GM12878 (cell line): ENCODE measurements around the gene CRYBB1. TPM values are rescaled to one million over a fixed set of nuclear protein-coding genes. Genes with fewer than 3 reads are reported as not detected.
A peak's percentile ranks its signal among the peaks of the same experiment; 100 is the strongest.

Experiments used
- CEBPB ChIP-seq, 2 experiments: fragments of 150-350 bp in 1 of 2; IDR thresholded peaks; 2 replicates each; pipeline ENCODE4 v1.6.1; 2012 to 2014; ENCODE audit warnings: low read depth in 2 of 2, low read length in 2 of 2, borderline replicate concordance in 1 of 2, inconsistent platforms in 1 of 2
- CHD2 ChIP-seq: IDR thresholded peaks from 2 replicates; pipeline ENCODE4 v1.6.1; 2011; ENCODE audit warnings: low read depth, low read length, improper control_type of control experiment, borderline replicate concordance
- FOXM1 ChIP-seq: IDR thresholded peaks from 2 replicates; pipeline ENCODE4 v1.6.1; 2012; ENCODE audit warnings: low read depth, mild to moderate bottlenecking, inconsistent platforms, low read length, moderate library complexity
- HDAC2 ChIP-seq: fragments of 200-600 bp; sonication (generic); IDR thresholded peaks from 2 replicates; pipeline ENCODE4 v1.6.1; 2017
- KLF5 ChIP-seq: fragments of 450-650 bp; IDR thresholded peaks from 2 replicates; pipeline ENCODE4 v1.6.1; 2014; ENCODE audit warnings: mild to moderate bottlenecking; ENCODE audit not compliant: partially characterized antibody
- POLR2AphosphoS2 ChIP-seq: IDR thresholded peaks from 2 replicates; pipeline ENCODE4 v1.6.1; 2011; ENCODE audit warnings: low read depth, mild to moderate bottlenecking, low read length, improper control_type of control experiment, moderate library complexity
- SMAD1 ChIP-seq: fragments of 450-650 bp; IDR thresholded peaks from 2 replicates; pipeline ENCODE4 v1.6.1; 2018; ENCODE audit warnings: mild to moderate bottlenecking, low read depth; ENCODE audit not compliant: partially characterized antibody
- SUPT20H ChIP-seq: IDR thresholded peaks from 2 replicates; pipeline ENCODE4 v1.6.1; 2011; ENCODE audit warnings: low read depth, mild to moderate bottlenecking, low read length, moderate library complexity, borderline replicate concordance; ENCODE audit not compliant: control insufficient read depth
- polyA plus RNA-seq, 11 experiments: library from polyadenylated mRNA; depleted of rRNA in 4 of 11; unstranded in 6 of 11; stranded (reverse) in 5 of 11; fragments of >200 nt; fragmentation: Nextera tagmentation in 4 of 11; fragmentation: Illumina TruSeq in 1 of 11; extraction: Ambion mirVana in 4 of 11; extraction: Trizol in 1 of 11; gene quantifications; 1 replicate in 1 of 11; 2 replicates in 10 of 11; pipeline versions ENCODE4 v1.2.1 to v1.2.3, GENCODE V29; 2011 to 2016; ENCODE audit warnings: inconsistent platforms in 2 of 11, missing spikeins in 2 of 11, low read depth in 1 of 11
- total RNA-seq, 4 experiments: library from RNA; depleted of rRNA in 3 of 4; stranded (reverse); fragments of >200 nt in 3 of 4; fragmentation: Illumina TruSeq in 1 of 4; extraction: Trizol in 1 of 4; gene quantifications; 2 replicates each; pipeline versions ENCODE4 v1.2.1 to v1.2.3, GENCODE V29; 2013 to 2021
- TF ChIP-seq, protein P1 (sequence below): fragments of 450-650 bp; formaldehyde crosslinking; IDR thresholded peaks from 2 replicates; pipeline ENCODE4 v1.4.0; 2022; ENCODE audit warnings: mild to moderate bottlenecking, moderate library complexity
- TF ChIP-seq, protein P2 (sequence below): fragments of 450-650 bp; conservative IDR thresholded peaks from 2 replicates; pipeline ENCODE4 v1.6.1; 2017; ENCODE audit warnings: mild to moderate bottlenecking, moderate library complexity
- TF ChIP-seq, protein P3 (sequence below): IDR thresholded peaks from 2 replicates; pipeline ENCODE4 v1.6.1; 2011; ENCODE audit warnings: low read depth, low read length, improper control_type of control experiment, borderline replicate concordance
- TF ChIP-seq, protein P4 (sequence below): fragments of 450-650 bp; IDR thresholded peaks from 2 replicates; pipeline ENCODE4 v1.6.1; 2017; ENCODE audit warnings: mild to moderate bottlenecking, moderate library complexity
- TF ChIP-seq, protein P5 (sequence below): fragments of 450-650 bp; IDR thresholded peaks from 2 replicates; pipeline ENCODE4 v1.6.1; 2017; ENCODE audit warnings: borderline replicate concordance

Gene CRYBB1
- total and polyA plus RNA-seq, 10 of the 15 experiments (the other 5 are each of a cell fraction or from before 2014, with no cell fraction given): 0.09 to 0.64 (median 0.23) TPM; not detected in 5

DNA sequence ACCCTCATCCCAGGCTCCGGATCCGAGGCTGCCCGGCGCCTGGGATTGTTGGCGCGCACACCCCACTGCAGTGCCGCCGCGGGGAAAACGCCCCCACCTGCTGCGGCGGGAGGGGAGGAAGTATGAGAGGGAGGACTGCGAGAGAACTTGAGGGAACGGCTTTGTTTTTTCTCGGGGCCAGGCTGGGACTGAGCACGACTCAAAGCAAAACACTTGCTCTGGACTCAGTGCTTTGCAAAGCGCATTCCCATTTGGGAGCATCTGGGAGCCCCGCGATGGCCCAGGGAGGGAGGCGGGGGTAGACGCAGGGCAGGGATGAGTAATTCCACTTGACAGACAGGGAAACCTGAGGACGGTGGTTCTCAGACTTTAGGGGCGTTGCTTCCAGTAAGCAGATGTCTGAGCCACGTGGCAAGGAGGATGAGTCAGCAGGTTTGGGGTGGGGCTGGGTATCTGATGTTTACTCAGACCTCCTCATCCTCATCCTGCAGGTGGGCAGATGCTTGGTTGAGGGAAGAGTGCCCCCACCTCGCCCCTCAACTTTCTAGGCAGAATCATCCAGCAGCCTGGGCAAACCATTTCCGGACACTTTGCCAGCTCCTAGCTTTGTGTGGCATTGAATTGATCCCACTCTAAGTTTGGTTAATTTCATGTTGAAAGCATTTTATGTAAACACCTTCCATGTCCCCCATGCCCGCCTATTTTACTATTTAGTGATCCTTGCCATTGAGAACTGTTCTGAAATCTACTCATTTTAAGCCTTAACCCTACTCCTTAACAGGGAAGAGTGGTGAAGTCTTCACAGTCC is 41.0 kb upstream of the CRYBB1 start (continued):
- TF ChIP-seq, protein P1, sequence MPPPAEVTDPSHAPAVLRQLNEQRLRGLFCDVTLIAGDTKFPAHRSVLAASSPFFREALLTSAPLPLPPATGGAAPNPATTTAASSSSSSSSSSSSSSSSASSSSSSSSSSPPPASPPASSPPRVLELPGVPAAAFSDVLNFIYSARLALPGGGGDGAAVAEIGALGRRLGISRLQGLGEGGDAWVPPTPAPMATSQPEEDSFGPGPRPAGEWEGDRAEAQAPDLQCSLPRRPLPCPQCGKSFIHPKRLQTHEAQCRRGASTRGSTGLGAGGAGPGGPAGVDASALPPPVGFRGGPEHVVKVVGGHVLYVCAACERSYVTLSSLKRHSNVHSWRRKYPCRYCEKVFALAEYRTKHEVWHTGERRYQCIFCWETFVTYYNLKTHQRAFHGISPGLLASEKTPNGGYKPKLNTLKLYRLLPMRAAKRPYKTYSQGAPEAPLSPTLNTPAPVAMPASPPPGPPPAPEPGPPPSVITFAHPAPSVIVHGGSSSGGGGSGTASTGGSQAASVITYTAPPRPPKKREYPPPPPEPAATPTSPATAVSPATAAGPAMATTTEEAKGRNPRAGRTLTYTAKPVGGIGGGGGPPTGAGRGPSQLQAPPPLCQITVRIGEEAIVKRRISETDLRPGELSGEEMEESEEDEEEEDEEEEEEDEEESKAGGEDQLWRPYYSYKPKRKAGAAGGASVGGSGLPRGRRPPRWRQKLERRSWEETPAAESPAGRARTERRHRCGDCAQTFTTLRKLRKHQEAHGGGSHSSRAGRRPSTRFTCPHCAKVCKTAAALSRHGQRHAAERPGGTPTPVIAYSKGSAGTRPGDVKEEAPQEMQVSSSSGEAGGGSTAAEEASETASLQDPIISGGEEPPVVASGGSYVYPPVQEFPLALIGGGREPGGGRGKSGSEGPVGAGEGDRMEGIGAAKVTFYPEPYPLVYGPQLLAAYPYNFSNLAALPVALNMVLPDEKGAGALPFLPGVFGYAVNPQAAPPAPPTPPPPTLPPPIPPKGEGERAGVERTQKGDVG (CRISPR knock-in tag): no peak
- no peak for TF ChIP-seq FOXM1
- TF ChIP-seq HDAC2: no peak
- TF ChIP-seq, protein P2, sequence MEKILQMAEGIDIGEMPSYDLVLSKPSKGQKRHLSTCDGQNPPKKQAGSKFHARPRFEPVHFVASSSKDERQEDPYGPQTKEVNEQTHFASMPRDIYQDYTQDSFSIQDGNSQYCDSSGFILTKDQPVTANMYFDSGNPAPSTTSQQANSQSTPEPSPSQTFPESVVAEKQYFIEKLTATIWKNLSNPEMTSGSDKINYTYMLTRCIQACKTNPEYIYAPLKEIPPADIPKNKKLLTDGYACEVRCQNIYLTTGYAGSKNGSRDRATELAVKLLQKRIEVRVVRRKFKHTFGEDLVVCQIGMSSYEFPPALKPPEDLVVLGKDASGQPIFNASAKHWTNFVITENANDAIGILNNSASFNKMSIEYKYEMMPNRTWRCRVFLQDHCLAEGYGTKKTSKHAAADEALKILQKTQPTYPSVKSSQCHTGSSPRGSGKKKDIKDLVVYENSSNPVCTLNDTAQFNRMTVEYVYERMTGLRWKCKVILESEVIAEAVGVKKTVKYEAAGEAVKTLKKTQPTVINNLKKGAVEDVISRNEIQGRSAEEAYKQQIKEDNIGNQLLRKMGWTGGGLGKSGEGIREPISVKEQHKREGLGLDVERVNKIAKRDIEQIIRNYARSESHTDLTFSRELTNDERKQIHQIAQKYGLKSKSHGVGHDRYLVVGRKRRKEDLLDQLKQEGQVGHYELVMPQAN: peak; percentile 56; the same call in 1 of the 2 replicates
- TF ChIP-seq, protein P3, sequence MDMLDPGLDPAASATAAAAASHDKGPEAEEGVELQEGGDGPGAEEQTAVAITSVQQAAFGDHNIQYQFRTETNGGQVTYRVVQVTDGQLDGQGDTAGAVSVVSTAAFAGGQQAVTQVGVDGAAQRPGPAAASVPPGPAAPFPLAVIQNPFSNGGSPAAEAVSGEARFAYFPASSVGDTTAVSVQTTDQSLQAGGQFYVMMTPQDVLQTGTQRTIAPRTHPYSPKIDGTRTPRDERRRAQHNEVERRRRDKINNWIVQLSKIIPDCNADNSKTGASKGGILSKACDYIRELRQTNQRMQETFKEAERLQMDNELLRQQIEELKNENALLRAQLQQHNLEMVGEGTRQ: peak; percentile 59
- TF ChIP-seq, protein P4, sequence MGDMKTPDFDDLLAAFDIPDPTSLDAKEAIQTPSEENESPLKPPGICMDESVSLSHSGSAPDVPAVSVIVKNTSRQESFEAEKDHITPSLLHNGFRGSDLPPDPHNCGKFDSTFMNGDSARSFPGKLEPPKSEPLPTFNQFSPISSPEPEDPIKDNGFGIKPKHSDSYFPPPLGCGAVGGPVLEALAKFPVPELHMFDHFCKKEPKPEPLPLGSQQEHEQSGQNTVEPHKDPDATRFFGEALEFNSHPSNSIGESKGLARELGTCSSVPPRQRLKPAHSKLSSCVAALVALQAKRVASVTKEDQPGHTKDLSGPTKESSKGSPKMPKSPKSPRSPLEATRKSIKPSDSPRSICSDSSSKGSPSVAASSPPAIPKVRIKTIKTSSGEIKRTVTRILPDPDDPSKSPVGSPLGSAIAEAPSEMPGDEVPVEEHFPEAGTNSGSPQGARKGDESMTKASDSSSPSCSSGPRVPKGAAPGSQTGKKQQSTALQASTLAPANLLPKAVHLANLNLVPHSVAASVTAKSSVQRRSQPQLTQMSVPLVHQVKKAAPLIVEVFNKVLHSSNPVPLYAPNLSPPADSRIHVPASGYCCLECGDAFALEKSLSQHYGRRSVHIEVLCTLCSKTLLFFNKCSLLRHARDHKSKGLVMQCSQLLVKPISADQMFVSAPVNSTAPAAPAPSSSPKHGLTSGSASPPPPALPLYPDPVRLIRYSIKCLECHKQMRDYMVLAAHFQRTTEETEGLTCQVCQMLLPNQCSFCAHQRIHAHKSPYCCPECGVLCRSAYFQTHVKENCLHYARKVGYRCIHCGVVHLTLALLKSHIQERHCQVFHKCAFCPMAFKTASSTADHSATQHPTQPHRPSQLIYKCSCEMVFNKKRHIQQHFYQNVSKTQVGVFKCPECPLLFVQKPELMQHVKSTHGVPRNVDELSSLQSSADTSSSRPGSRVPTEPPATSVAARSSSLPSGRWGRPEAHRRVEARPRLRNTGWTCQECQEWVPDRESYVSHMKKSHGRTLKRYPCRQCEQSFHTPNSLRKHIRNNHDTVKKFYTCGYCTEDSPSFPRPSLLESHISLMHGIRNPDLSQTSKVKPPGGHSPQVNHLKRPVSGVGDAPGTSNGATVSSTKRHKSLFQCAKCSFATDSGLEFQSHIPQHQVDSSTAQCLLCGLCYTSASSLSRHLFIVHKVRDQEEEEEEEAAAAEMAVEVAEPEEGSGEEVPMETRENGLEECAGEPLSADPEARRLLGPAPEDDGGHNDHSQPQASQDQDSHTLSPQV: no peak
- no peak for TF ChIP-seq SMAD1
- TF ChIP-seq POLR2AphosphoS2: no peak
- no peak for TF ChIP-seq CEBPB (IDR thresholded peaks at IDR 0.05; ENCODE audit: borderline replicate concordance in 1 of 2, low read depth in 2 of 2, low read length in 2 of 2)
- TF ChIP-seq CHD2: no peak
- TF ChIP-seq, protein P5, sequence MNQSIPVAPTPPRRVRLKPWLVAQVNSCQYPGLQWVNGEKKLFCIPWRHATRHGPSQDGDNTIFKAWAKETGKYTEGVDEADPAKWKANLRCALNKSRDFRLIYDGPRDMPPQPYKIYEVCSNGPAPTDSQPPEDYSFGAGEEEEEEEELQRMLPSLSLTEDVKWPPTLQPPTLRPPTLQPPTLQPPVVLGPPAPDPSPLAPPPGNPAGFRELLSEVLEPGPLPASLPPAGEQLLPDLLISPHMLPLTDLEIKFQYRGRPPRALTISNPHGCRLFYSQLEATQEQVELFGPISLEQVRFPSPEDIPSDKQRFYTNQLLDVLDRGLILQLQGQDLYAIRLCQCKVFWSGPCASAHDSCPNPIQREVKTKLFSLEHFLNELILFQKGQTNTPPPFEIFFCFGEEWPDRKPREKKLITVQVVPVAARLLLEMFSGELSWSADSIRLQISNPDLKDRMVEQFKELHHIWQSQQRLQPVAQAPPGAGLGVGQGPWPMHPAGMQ: no peak
- no peak for TF ChIP-seq SUPT20H
- no peak for TF ChIP-seq KLF5
